GM12878 (cell line): ENCODE data around the gene PTCH2. TPM values are rescaled to one million over a fixed set of nuclear protein-coding genes. Genes with fewer than 3 reads are reported as not detected.
A peak's percentile ranks its signal among the peaks of the same experiment; 100 is the strongest.

Experiments
- ATAC-seq: fragments of 200-7000 bp; cut with Tn5 transposase; 3 replicates; pipeline ENCODE4 v1.9.1; 2020; ENCODE audit warnings: mild to moderate bottlenecking, moderate library complexity
- BruUV-seq: library from RNA; stranded (reverse); fragments of 400-500 nt; replicated peaks from 2 replicates; lab custom pipeline; 2021; lab: Mats Ljungman, UMichigan
- CTCF ChIA-PET: fragments of 300-600 bp; sonication (Branson Sonifier 250); formaldehyde crosslinking; extraction: SDS; loops from one replicate; lab custom pipeline; 2021; ENCODE audit warnings: inconsistent platforms; lab: Yijun Ruan, JAX
- POLR2A ChIA-PET: fragments of 350-600 bp; formaldehyde crosslinking; extraction: SDS; loops from one replicate; lab custom pipeline; 2021; ENCODE audit warnings: inconsistent platforms; lab: Charles Lee
- RAD21 ChIA-PET: fragments of 300-600 bp; sonication (Branson Sonifier 250); formaldehyde crosslinking; loops from one replicate; lab custom pipeline; 2023; ENCODE audit warnings: antibody characterized with exemption; ENCODE audit not compliant: unreplicated experiment; lab: Charles Lee
- SMC1A ChIA-PET: fragments of 300-600 bp; sonication (Branson Sonifier 250); formaldehyde crosslinking; loops from one replicate; lab custom pipeline; 2023; ENCODE audit not compliant: unreplicated experiment, uncharacterized antibody; lab: Charles Lee
- DNase-seq: peaks from one replicate; pipeline ENCODE4 v3.0.0-alpha.2; 2011; ENCODE audit warnings: low read depth, low spot score
- FAIRE-seq: peaks from 3 replicates; lab custom pipeline; 2011; peaks lifted over from hg19 to GRCh38; lab: Jason Lieb, UNC
- H2AFZ ChIP-seq: 2 replicates; pipeline ENCODE4 v1.6.0; 2011; ENCODE audit warnings: low read depth, low read length, control low read depth; ENCODE audit not compliant: control insufficient read depth
- H3K27ac ChIP-seq: 2 replicates; pipeline ENCODE4 v1.5.1; 2011; ENCODE audit warnings: control low read depth; ENCODE audit not compliant: control insufficient read depth, insufficient read depth
- H3K27me3 ChIP-seq, 2 experiments: replicated peaks in 1 of 2; 2 replicates each; pipeline versions ENCODE4 v1.6.0 to v1.6.1; 2011; ENCODE audit warnings: low read length in 1 of 2; ENCODE audit not compliant: control insufficient read depth in 2 of 2, insufficient read depth in 2 of 2
- H3K36me3 ChIP-seq, 2 experiments: 2 replicates each; pipeline ENCODE4 v1.5.1; 2011; ENCODE audit warnings: low read length in 1 of 2; ENCODE audit not compliant: control insufficient read depth in 2 of 2, insufficient read depth in 2 of 2
- H3K4me1 ChIP-seq: 2 replicates; pipeline ENCODE4 v1.6.1; 2011; ENCODE audit warnings: mild to moderate bottlenecking, low read length, moderate library complexity, mixed read lengths; ENCODE audit not compliant: control insufficient read depth, insufficient read depth
- H3K4me2 ChIP-seq: 2 replicates; pipeline ENCODE4 v1.6.0; 2011; ENCODE audit warnings: control low read depth; ENCODE audit not compliant: control insufficient read depth, insufficient read depth
- H3K4me3 ChIP-seq: fragments of 200-600 bp; sonication (generic); 2 replicates; pipeline ENCODE4 v1.5.1; 2016
- H3K79me2 ChIP-seq: 2 replicates; pipeline ENCODE4 v1.6.0; 2011; ENCODE audit warnings: low read length; ENCODE audit not compliant: control insufficient read depth, insufficient read depth
- H3K9ac ChIP-seq: 2 replicates; pipeline ENCODE4 v1.8.0; 2011; ENCODE audit warnings: low read length, control low read depth, mixed read lengths; ENCODE audit not compliant: control insufficient read depth, insufficient read depth
- H3K9me3 ChIP-seq: replicated peaks from 3 replicates; pipeline ENCODE4 v1.5.1; 2011; ENCODE audit warnings: mild to moderate bottlenecking, low read length; ENCODE audit not compliant: control insufficient read depth, insufficient read depth
- H4K20me1 ChIP-seq: 2 replicates; pipeline ENCODE4 v1.6.0; 2011; ENCODE audit not compliant: control insufficient read depth, insufficient read depth
- ASH2L ChIP-seq: fragments of 300-600, 200-600 bp; sonication (generic); IDR thresholded peaks from 2 replicates; pipeline ENCODE4 v1.6.1; 2017; ENCODE audit warnings: low read depth, mild to moderate bottlenecking, borderline replicate concordance
- ATF7 ChIP-seq: fragments of 450-650 bp; IDR thresholded peaks from 2 replicates; pipeline ENCODE4 v1.6.1; 2016; ENCODE audit warnings: low read depth, mild to moderate bottlenecking
- CBX5 ChIP-seq: sonication (generic); IDR thresholded peaks from 2 replicates; pipeline ENCODE4 v1.6.1; 2016; ENCODE audit warnings: low read depth, moderate library complexity, mild to moderate bottlenecking, inconsistent platforms
- CREB1 ChIP-seq: IDR thresholded peaks from 2 replicates; pipeline ENCODE4 v1.6.1; 2012; ENCODE audit warnings: low read depth, mild to moderate bottlenecking, inconsistent platforms
- DPF2 ChIP-seq: fragments of 450-650 bp; IDR thresholded peaks from 2 replicates; pipeline ENCODE4 v1.6.1; 2017; ENCODE audit warnings: mild to moderate bottlenecking
- E2F8 ChIP-seq: fragments of 450-650 bp; IDR thresholded peaks from 2 replicates; pipeline ENCODE4 v1.6.1; 2018; ENCODE audit warnings: mild to moderate bottlenecking, low read depth, moderate library complexity; ENCODE audit not compliant: partially characterized antibody
- IKZF1 ChIP-seq: fragments of 450-650 bp; conservative IDR thresholded peaks from 2 replicates; pipeline ENCODE4 v1.6.1; 2017; ENCODE audit warnings: antibody characterized with exemption, mild to moderate bottlenecking
- JUND ChIP-seq: IDR thresholded peaks from 2 replicates; pipeline ENCODE4 v1.6.1; 2012; ENCODE audit warnings: low read depth, mild to moderate bottlenecking, low read length, improper control_type of control experiment, moderate library complexity
- KDM1A ChIP-seq: fragments of 200-600 bp; sonication (generic); IDR thresholded peaks from 2 replicates; pipeline ENCODE4 v1.6.1; 2016; ENCODE audit warnings: borderline replicate concordance
- LARP7 ChIP-seq: fragments of 450-650 bp; IDR thresholded peaks from 2 replicates; pipeline ENCODE4 v1.6.1; 2017; ENCODE audit warnings: mild to moderate bottlenecking
- MEF2B ChIP-seq: fragments of 450-650 bp; IDR thresholded peaks from 2 replicates; pipeline ENCODE4 v1.6.1; 2018; ENCODE audit warnings: mild to moderate bottlenecking, moderate library complexity; ENCODE audit not compliant: partially characterized antibody, poor library complexity, severe bottlenecking
- MTA2 ChIP-seq: fragments of 450-650 bp; IDR thresholded peaks from 2 replicates; pipeline ENCODE4 v1.6.1; 2016; ENCODE audit warnings: low read depth, mild to moderate bottlenecking, moderate library complexity
- NR2C1 ChIP-seq: fragments of 450-650 bp; IDR thresholded peaks from 2 replicates; pipeline ENCODE4 v1.6.1; 2017; ENCODE audit warnings: antibody characterized with exemption, mild to moderate bottlenecking, moderate library complexity
- RB1 ChIP-seq: fragments of 450-650 bp; formaldehyde crosslinking; IDR thresholded peaks from 2 replicates; pipeline ENCODE4 v1.6.1; 2017; ENCODE audit warnings: mild to moderate bottlenecking, borderline replicate concordance
- SIX5 ChIP-seq: IDR thresholded peaks from 2 replicates; pipeline ENCODE4 v1.6.1; 2011; ENCODE audit warnings: mild to moderate bottlenecking, low read depth, low read length, moderate library complexity; ENCODE audit not compliant: severe bottlenecking
- SMC3 ChIP-seq: IDR thresholded peaks from 2 replicates; pipeline ENCODE4 v1.6.1; 2011; ENCODE audit warnings: low read length, improper control_type of control experiment, borderline replicate concordance
- TARDBP ChIP-seq: IDR thresholded peaks from 2 replicates; pipeline ENCODE4 v1.6.1; 2016; ENCODE audit warnings: borderline replicate concordance
- TCF7 ChIP-seq: IDR thresholded peaks from 2 replicates; pipeline ENCODE4 v1.6.1; 2014; ENCODE audit warnings: antibody characterized with exemption, borderline replicate concordance
- YBX1 ChIP-seq: fragments of 450-650 bp; IDR thresholded peaks from 2 replicates; pipeline ENCODE4 v1.6.1; 2016; ENCODE audit warnings: antibody characterized with exemption
- ZNF384 ChIP-seq: IDR thresholded peaks from 2 replicates; pipeline ENCODE4 v1.6.1; 2012; ENCODE audit warnings: low read depth, mild to moderate bottlenecking, low read length, improper control_type of control experiment, borderline replicate concordance
- WGBS: methylation state at CpG from one replicate; pipeline ENCODE4 v1.1.6; 2016; ENCODE audit warnings: low lambda C conversion rate; ENCODE audit not compliant: insufficient replicate concordance, insufficient coverage; ENCODE audit errors: missing lambda C conversion rate; 5-methylcytosine and 5-hydroxymethylcytosine counted together
- in situ Hi-C: fragments of 300-500 bp; cut with MboI; formaldehyde crosslinking; loops from 9 replicates; pipeline ENCODE4 v1.14.3; 2018; ENCODE audit warnings: mixed read lengths
- intact Hi-C: fragments of 100-400 bp; cut with micrococcal nuclease; formaldehyde crosslinking; loops from one replicate; pipeline ENCODE4 v1.14.2; 2022; ENCODE audit not compliant: unreplicated experiment
- polyA plus RNA-seq, 11 experiments: library from polyadenylated mRNA; depleted of rRNA in 4 of 11; unstranded in 6 of 11; stranded (reverse) in 5 of 11; fragments of >200 nt; fragmentation: Nextera tagmentation in 4 of 11; fragmentation: Illumina TruSeq in 1 of 11; extraction: Ambion mirVana in 4 of 11; extraction: Trizol in 1 of 11; gene quantifications; 1 replicate in 1 of 11; 2 replicates in 10 of 11; pipeline versions ENCODE4 v1.2.1 to v1.2.3, GENCODE V29; 2011 to 2016; ENCODE audit warnings: inconsistent platforms in 2 of 11, missing spikeins in 2 of 11, low read depth in 1 of 11
- total RNA-seq, 4 experiments: library from RNA; depleted of rRNA in 3 of 4; stranded (reverse); fragments of >200 nt in 3 of 4; fragmentation: Illumina TruSeq in 1 of 4; extraction: Trizol in 1 of 4; gene quantifications; 2 replicates each; pipeline versions ENCODE4 v1.2.1 to v1.2.3, GENCODE V29; 2013 to 2021
- TF ChIP-seq, protein P1 (sequence below): IDR thresholded peaks from 2 replicates; pipeline ENCODE4 v1.6.1; 2012; ENCODE audit warnings: low read depth, low read length, improper control_type of control experiment

PTCH2 gene
- total and polyA plus RNA-seq, 10 of the 15 experiments (the other 5 are each of a cell fraction or from before 2014, with no cell fraction given) = 0.03 to 8.4 (median 0.10) TPM

GRCh38 chr1:44820328-44821239 lies 22.5 kb downstream of the PTCH2 start:
- POLR2A ChIA-PET = interaction anchor here (0.6 to 5.9 kb wide), 10 partner anchors 10 to 758 kb away, joined by 3 to 56 read pairs (median 4); partner anchors contain the start of genes BTBD19, HECTD3 and PLK3
- no peak for ATAC-seq
- H3K4me3 ChIP-seq = peak overlapping the region; percentile 25; the same call in 1 of the 2 replicates
- TF ChIP-seq JUND (no peak), RB1 (no peak), CREB1 (no peak), ATF7 (no peak), DPF2 (0 out of 2 replicates have a peak, but pooled peaks have one; percentile 30), MEF2B (peak; percentile 10), SIX5 (no peak), MTA2 (no peak), TARDBP (no peak), SMC3 (no peak), TCF7 (no peak), LARP7 (0 out of 2 replicates have a peak, but pooled peaks have one; percentile 2), ZNF384 (no peak), IKZF1 (no peak), ASH2L (no peak), CBX5 (no peak), E2F8 (no peak), NR2C1 (no peak), YBX1 (no peak), KDM1A (no peak)
- TF ChIP-seq, protein P1, sequence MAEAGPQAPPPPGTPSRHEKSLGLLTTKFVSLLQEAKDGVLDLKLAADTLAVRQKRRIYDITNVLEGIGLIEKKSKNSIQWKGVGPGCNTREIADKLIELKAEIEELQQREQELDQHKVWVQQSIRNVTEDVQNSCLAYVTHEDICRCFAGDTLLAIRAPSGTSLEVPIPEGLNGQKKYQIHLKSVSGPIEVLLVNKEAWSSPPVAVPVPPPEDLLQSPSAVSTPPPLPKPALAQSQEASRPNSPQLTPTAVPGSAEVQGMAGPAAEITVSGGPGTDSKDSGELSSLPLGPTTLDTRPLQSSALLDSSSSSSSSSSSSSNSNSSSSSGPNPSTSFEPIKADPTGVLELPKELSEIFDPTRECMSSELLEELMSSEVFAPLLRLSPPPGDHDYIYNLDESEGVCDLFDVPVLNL = no peak

More at GRCh38 chr1:44820328-44821239, 22.5 kb downstream of the PTCH2 start:
- Histone ChIP-seq H3K9me3 (no peaks in the 10 kb centered on the region), H3K36me3 (no peaks in the 10 kb centered on the region), H3K27ac (peak overlapping the region; percentile 100), H3K9ac (peak overlapping the region; percentile 97), H3K27me3 (no peaks in the 10 kb centered on the region), H2AFZ (peak overlapping the region; percentile 100), H4K20me1 (no peaks in the 10 kb centered on the region), H3K4me2 (peak overlapping the region; percentile 96), H3K79me2 (no peaks in the 10 kb centered on the region), H3K4me1 (peaks cover 4% of the 10 kb centered on the region)
- DNase-seq (no peak), FAIRE-seq (no peak)
- no TSS peak for BruUV-seq
- ChIA-PET CTCF (interaction anchor here (1.2 to 4.7 kb wide), 8 partner anchors 9 to 191 kb away, joined by 4 to 45 read pairs (median 8); partner anchors contain the start of genes BTBD19, DYNLT4, HECTD3 and PLK3), RAD21 (interaction anchor here (0.5 to 3.5 kb wide), 7 partner anchors 9 to 483 kb away, joined by 3 to 41 read pairs (median 4); partner anchors contain the start of genes BTBD19, HECTD3, PLK3 and UROD), SMC1A (interaction anchor here (0.7 to 5.9 kb wide), 7 partner anchors 10 to 485 kb away, joined by 3 to 52 read pairs (median 6); partner anchors contain the start of genes BTBD19, DYNLT4 and PLK3)
- 34% methylated on average over 25 of the region's 25 CpGs for WGBS
- intact Hi-C loops (no loop called here), in situ Hi-C loops (no loop called here)
